ENCODE measurements around the gene FXYD5. TPM values are rescaled to one million over a fixed set of nuclear protein-coding genes. Genes with fewer than 3 reads are reported as not detected.

FXYD5 gene
- total RNA-seq, 2 donors from 2014 or later = 11.5 to 17.1 TPM

- no peak for TF ChIP-seq POLR2A (IDR thresholded peaks at IDR 0.05)
- TF ChIP-seq CTCF (IDR thresholded peaks at IDR 0.05) = no peak
- Histone ChIP-seq H3K4me1 (no peaks in the 10 kb centered on the region), H3K36me3 (replicated peaks in 1 of 2; ENCODE audit: insufficient read depth in 1 of 2, low read depth in 2 of 2) (no peaks in the 10 kb centered on the region), H3K4me3 (no peak overlapping the region), H3K27ac (no peak overlapping the region), H3K27me3 (no peaks in the 10 kb centered on the region), H3K9me3 (peaks cover 0 to 4% (median 0%) of the 10 kb centered on the region in 3 donors)
- 79 to 82% methylated on average over 9 of the region's 9 CpGs for WGBS, 2 donors
- ATAC-seq (no peak), DNase-seq (no peak)
- intact Hi-C loops (cut with DNase I) = no loop called here
Observed at GRCh38 chr19:35160629-35161433, 6.3 kb downstream of the FXYD5 start.

- ATAC-seq (no peak), DNase-seq (no peak)
- Histone ChIP-seq H3K4me3 (no peak overlapping the region), H3K36me3 (replicated peaks in 1 of 2; ENCODE audit: insufficient read depth in 1 of 2, low read depth in 2 of 2) (no peaks in the 10 kb centered on the region), H3K4me1 (no peaks in the 10 kb centered on the region), H3K9me3 (peaks cover 0 to 10% (median 0%) of the 10 kb centered on the region in 3 donors), H3K27ac (no peak overlapping the region), H3K27me3 (no peaks in the 10 kb centered on the region)
- TF ChIP-seq CTCF (IDR thresholded peaks at IDR 0.05) = no peak
- TF ChIP-seq POLR2A (IDR thresholded peaks at IDR 0.05) = no peak
- WGBS, 2 donors = 94 to 100% methylated on average over 2 of the region's 2 CpGs
- intact Hi-C loops (cut with DNase I) = no loop called here
Observed at GRCh38 chr19:35161434-35161743, 6.9 kb downstream of the FXYD5 start.

GRCh38 chr19:35162471-35163326, 8.2 kb downstream of the FXYD5 start:
- ATAC-seq = no peak
- Histone ChIP-seq H3K4me3 (no peak overlapping the region), H3K27me3 (no peaks in the 10 kb centered on the region), H3K9me3 (peaks cover 0 to 12% (median 0%) of the 10 kb centered on the region in 3 donors), H3K27ac (no peak overlapping the region), H3K4me1 (no peaks in the 10 kb centered on the region), H3K36me3 (replicated peaks in 1 of 2; ENCODE audit: insufficient read depth in 1 of 2, low read depth in 2 of 2) (no peaks in the 10 kb centered on the region)
- no peak for DNase-seq
- TF ChIP-seq CTCF (IDR thresholded peaks at IDR 0.05) = no peak
- TF ChIP-seq POLR2A (IDR thresholded peaks at IDR 0.05) = no peak
- intact Hi-C loops (cut with DNase I) = no loop called here
- WGBS, 2 donors = 75 to 82% methylated on average over 6 of the region's 6 CpGs

- ATAC-seq = no peak
- no peaks in the 10 kb centered on the region for H3K4me1 ChIP-seq
- H3K27me3 ChIP-seq = no peaks in the 10 kb centered on the region
- no peak overlapping the region for H3K27ac ChIP-seq
- intact Hi-C loops (cut with DNase I) = no loop called here
- no peak for TF ChIP-seq CTCF (IDR thresholded peaks at IDR 0.05)
- TF ChIP-seq POLR2A (IDR thresholded peaks at IDR 0.05) = no peak
- DNase-seq = no peak
- WGBS, 2 donors = 28 to 78% methylated on average over 2 of the region's 2 CpGs
- no peak overlapping the region for H3K4me3 ChIP-seq
- no peaks in the 10 kb centered on the region for H3K36me3 ChIP-seq (replicated peaks in 1 of 2; ENCODE audit: insufficient read depth in 1 of 2, low read depth in 2 of 2)
- peaks cover 0 to 12% (median 0%) of the 10 kb centered on the region in 3 donors for H3K9me3 ChIP-seq
Observed at GRCh38 chr19:35164418-35164817, 9.9 kb downstream of the FXYD5 start.

All from body of pancreas (tissue), 4 donors.